GM21367 (cell line): ENCODE data around the gene ATP9A.
"Not testable (repeated sequence)": the region's sequence is repeated elsewhere in the genome, so short reads cannot be mapped to it uniquely, and the experiment has no call there.

Source experiments
- ATAC-seq: cut with Tn5 transposase; IDR thresholded peaks from one replicate; pipeline ENCODE4 v1.9.1; 2021; ENCODE audit not compliant: unreplicated experiment

ATP9A gene

DNA sequence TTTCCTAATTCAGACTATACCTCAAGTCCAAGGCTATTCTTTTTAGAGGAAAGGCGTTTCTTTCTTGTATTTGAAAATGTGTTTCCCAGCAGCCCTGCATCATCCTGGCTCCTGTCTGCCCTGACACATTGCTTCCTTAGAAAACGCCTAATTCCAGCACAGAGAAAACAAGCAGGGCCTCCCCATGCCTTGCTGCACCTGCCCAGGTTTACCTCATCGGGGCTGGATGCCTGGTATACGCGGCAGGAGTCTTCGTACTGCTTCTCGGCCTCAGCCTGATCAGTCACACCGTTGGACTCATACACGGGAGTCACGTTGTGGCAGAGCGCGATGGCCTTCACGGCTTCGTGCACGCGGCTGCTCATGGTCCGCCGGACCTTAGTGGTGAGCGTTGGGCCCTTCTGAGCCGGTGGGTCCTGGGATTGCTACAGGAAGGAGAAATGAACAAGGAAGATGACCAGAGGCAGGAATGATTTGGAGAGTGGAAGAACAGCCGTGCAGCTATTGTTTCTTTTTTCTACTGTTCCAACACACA, 111.4 kb downstream of the ATP9A start:
- no peak for ATAC-seq

DNA sequence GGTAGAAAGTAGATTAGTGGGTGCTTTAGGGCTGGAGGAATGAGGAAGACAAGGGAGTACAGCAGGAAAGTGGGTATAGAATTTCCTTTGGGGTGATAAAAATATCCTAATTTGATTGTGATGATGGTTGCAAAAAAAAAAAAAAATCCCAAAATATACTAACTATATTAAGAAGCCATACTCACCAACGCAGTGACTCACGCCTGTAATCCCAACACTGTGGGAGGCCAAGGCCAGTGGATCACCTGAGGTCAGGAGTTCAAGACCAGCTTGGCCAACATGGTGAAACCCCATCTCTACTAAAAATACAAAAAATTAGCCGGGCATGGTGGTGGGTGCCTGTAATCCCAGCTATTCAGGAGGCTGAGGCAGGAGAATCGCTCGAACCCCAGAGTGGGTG, 112.1 kb downstream of the ATP9A start:
- ATAC-seq: not testable (repeated sequence)

DNA sequence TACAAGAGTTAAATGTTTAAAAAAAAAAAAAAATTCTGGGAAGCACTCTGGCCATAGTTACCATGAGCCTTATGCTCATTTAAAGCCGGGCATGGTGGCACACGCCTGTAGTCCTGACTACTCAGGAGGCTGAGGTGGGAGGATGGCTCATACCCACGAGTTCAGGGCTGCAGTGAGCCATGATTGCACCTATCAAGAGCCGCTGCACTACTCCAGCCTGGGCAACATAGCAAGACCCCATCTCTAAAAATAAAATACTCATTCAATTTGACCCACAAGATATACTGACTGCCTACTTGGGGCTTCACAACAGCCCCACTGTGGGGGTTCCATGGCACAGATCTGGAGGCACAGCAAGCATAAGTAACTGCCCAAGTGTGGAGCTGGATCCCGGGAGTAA, 113.7 kb downstream of the ATP9A start:
- no peak for ATAC-seq

DNA sequence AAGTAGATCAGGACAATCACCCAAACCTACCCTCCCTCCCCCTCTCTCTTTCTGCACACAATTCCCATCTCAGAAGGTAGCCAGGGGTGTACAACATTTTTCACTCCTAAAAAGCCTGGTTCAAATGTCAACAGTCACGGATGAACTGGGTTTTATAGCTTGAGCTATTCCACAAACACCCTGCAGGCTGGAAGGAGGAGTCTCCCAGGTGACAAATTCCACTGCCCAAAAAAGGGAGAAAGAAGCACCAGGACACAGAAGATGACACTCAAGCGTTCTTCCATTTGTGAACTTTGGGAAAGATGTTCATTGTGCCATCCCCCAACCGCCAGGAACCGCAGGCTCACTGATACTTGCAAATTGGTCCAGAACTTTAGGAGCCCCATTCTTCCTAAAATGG, 114.1 kb downstream of the ATP9A start:
- no peak for ATAC-seq

DNA sequence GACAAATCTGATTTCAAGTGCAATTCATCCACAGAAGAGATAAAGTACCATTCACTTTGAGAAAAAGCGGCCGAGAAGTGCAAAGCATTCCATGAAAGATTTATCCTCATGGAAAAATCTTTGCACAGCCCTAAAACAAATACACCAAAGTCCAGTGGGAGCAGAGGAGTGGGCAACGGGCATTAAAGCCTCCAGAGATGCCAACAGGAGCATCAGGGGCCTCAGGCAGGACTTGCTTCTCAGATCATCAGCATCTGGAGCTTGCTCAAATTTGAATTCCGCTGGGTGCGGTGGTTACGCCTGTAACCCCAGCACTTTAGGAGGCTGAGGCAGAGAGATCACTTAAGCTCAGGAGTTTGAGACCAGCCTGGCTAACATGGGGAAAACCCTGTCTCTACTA, 115.0 kb downstream of the ATP9A start:
- ATAC-seq: no peak

DNA sequence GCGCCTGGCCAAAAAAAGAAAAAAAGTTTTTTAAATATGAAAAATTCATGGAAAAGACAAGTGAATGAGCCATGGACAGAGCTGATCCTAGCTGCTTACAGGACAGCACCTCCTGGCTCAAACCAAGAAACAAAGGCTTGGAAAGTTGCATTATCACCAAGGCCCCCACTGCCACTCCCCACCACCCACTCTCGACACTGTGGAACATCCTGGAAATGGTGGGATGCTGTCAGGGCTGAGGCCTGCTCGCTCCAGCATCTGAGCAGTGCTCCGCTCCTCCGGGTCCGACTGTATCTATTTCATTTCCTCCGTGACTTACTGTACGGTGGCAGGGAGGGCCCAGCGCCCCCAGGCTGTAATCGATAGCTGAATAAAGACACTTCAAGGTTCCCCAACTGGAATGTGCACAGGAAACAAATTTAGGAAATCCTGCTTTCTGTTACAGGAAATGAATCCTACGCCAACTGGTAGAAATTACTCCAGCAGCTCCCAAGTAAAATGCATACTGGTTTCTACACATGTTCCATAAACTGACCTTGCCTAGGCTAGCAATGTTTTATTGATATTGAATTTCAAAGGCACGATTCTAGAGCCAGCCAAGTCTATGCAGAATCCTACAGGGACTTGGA, 116.2 kb downstream of the ATP9A start:
- ATAC-seq: no peak

DNA sequence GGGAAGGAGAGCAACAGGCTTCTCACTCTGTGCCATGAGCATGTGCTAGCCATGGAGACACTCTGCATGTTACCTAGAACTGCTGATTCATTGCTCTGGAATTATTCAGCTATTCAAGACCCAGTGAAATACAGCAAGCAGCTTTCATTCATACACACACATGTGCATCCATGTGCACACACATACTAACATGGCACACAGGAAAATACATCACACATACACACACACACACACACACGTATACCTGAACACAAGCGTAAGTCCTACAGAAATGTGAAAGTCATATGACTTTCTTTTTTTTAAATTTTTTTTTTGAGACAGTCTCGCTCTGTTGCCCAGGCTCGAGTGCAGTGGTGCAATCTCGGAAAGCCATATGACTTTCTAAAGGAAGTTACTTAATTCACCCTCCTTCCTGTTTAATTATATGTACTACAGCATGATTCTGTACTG, 117.5 kb downstream of the ATP9A start:
- ATAC-seq: no peak

DNA sequence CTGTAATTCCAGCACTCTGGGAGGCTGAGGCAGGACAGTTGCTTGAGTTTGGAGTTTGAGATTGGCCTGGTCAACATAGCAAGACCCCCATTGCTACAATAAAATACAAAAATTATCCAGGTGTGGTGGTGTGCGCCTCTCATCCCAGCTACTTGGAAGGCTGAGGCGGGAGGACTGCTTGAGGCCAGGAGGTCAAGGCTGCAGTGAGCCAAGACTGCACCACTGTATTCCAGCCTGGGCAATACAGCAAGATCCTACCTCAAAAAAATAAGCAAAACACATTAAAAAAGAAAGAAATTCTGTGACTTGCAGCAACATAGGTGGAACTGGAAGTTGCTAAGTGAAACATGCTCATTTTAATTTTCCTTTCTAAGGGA, 119.6 kb downstream of the ATP9A start:
- ATAC-seq: no peak

DNA sequence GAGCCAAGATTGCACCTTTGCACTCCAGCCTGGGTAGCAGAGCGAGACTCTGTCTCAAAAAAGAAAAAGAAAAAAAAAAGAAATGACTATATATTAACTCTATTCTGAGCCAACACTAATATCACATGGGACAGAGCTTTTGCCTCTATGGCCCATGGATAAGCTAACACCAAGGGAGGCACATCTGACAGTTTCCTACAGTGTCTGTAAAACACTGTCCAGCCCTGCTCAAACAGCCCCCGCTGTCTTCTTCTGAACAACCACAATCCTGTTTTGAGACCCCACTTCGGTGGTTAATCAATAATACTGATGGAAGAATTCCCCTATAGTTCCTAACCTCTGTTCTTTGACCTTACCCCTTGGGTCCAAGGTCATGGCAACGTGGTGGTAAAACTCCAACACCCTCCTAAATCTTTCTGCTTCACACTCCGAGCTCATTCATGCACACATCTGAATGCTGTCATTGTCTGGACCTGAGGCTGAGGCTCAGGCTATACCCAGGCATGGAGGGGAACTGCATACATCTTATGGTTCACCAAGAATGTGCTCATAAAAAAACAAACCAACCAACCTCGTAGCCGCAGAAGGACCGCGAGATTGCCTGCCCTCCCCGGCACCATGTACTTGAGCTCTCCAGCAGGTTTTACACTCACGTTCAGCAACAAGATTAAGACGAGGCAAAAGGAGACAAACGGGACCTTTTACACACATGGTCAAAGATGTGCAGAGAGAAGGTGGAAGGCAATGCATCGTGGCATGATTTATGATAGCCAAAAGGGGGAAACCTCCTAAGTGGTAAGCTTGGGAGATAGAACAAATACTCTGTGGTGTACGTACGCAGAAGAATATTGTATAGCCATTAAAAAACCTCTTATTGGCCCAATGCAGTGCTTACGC, 120.3 kb downstream of the ATP9A start:
- ATAC-seq: no peak

DNA sequence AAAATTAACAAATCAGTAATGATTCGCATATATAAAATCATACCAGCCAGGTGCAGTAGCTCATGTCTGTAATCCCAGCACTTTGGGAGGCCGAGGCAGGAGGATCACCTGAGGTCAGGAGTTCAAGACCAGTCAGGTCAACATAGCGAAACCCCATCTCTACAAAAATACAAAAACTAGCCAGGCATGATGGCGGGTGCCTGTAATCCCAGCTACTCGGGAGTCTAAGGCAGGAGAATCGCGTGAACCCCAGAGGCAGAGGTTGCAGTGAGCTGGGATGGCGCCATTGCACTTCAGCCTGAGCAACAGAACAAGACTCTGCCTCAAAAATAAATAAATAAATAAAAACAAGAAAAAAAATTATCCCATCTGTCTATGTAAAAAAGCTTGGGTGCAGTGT, 124.4 kb downstream of the ATP9A start:
- not testable (repeated sequence) for ATAC-seq

DNA sequence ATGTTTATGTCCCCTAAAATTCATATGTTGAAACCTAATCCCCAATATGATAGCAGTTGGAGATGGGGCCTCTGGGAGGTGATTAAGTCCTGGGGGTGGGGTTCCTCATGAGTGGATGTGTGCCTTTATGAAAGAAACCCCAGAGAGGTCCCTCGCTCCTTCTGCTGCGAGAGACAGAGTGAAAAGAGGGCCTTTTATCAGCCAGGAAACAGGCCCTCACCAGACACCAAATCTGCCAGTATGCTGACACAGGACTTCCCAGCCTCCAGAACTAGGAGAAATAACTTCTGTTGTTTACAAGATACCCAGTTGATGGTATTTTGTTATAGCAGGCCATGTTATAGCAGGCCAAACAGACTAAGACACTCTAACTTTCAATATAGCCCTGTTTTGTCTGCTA, 124.8 kb downstream of the ATP9A start:
- ATAC-seq: no peak

DNA sequence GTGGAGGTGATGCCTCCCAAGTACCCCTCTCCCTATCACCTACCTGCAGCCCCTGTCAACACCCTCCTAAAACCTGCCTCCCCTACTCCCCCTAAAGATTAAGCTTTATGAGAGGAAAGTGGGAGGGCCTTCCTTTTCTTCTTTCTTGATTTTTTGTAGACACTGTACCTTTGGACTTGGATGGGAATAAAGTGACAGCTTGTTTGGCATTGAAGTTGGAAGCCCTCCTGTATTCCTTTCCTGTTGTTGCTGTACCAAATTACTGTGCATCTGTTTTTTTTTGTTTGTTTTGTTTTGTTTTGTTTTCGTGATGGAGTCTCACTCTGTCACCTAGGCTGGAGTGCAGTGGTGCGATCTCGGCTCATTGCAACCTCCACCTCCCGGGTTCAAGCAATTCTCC, 126.3 kb downstream of the ATP9A start:
- ATAC-seq: no peak

DNA sequence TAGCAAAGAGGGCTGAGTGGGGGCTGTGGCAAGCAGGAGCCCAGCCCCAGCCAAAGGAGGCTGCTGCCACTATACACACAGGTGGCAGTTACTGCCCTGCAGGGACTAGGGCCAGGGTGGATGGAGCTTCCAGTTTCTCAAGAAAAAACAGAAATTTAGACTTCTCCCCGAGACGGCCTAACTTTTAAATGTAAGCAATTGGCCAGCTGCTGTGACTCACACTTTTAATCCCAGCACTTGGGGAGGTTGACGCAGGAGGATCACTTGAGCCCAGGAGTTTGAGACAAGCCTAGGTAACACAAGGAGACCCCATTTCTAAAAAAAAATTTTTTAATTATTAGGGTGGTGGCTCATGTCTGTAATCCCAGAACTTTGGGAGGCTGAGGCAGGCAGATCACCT, 127.4 kb downstream of the ATP9A start:
- ATAC-seq: no peak

DNA sequence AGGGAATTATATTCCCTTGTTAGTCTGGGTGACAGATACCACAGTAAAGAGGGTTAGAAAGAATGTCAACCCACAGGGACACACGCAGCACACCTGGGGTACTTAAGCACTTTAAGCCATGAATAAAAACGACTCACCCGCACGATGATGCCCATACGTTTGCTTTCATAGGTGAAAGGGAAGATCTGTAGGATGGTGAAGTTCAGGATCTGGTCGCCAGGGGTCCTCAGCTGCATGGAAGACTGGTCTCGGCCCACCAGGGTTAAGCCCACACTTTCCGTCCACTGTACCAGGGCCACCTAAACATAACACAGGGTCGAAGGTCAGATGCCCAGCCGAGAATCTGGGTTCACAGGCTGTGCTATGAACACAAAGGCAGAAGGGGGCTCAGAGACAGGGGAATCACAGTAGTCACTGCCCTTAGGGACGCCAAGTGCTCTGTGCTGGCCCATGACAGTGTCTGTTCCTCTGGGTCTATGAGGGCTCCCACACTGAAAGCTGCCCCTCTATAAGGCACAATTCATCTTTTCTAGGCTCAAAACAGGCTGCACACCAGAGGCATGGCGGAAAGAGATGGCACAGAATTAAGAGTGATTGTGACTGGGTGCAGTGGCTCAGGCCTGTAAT, 128.9 kb downstream of the ATP9A start:
- ATAC-seq: no peak

DNA sequence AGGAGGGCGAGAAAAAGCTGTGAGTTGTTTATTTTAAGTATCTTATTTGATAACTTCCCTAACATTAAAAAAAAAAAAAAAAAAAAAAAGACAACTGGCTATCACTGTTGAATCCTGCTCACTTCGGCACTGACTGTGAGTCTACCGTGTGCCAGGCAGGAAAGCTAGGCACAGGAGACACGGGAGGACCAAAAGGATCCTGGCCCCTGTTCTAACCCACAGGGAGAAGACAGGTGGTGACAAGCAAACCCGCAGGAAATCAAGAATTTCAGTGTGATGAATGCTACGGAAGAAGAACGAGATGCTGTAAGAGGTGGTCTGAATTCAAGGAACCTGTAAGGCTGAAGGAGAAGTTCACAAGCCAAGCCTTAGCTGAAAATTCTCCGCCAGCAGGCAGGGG, 130.9 kb downstream of the ATP9A start:
- ATAC-seq: no peak

DNA sequence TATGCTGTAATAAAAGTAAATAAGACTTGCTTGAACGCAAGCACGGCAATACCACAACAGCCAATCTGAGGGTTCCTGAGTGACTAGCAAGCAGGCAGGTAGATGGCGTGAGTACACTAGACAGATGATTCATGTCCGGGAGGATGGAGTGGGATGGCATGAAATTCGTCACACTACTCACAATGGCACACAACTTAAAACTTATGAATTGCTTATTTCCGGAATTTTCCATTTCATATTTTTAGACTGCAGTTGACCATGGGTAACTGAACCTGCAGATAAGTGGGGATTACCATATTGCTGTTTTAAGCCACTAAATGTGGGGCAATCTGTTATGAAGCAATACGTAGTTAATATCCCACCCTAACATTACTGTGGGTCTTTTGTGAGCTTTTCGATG, 132.1 kb downstream of the ATP9A start:
- ATAC-seq: no peak

DNA sequence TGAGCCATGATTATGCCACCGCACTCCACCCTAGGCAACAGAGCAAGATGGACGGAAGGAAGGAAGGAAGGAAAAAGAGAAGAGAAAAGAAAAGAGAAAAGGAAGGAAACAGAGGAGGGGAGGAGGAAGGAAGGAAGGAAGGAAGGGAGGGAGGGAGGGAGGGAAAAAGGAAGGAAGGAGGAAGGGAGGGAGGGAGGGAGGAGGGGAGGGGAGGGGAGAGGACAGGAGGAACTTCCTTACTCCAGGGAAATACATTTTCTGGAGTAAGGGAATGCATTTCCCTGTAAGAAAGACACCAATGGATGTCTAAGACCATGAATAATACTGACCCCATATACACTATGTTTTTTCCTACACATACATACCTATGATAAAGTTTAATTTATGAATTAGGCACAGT, 132.5 kb downstream of the ATP9A start:
- ATAC-seq: no peak

DNA sequence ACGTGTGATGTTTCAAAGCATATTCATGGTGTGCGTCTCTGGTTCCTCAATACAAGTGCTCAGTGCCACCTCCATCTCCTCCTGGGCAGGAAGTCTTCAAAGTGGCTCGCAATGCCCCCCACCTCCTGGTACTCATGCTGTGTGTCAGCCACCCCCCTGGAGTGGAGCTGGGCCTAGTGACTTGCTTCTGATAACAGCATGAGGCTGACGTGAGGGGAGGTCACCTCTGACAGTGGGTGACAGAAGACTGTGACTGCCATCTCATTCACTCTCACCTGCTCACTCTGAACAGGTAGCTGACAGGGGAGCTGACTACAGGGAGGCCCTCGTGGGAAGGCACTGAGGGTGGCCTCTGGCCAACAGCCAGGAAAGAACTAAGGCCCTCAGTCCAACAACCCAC, 133.3 kb downstream of the ATP9A start:
- no peak for ATAC-seq

DNA sequence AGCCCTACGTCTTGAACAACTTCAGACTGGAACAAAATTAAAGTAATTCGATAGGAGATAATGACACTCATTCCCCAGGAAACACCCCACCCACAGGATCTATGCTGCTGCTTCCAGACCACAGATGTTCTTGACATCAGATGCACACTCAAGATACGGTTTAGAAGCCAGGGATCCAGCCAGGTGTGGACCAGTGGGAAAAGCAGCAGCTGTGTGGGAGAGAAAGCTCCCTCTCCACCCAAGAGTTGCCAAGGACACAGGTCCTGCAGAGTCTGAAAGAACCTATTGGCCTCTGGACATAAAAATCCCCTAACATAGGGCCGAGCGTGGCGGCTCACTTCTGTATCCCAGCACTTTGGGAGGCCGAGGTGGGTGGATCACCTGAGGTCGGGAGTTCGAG, 133.9 kb downstream of the ATP9A start:
- no peak for ATAC-seq

DNA sequence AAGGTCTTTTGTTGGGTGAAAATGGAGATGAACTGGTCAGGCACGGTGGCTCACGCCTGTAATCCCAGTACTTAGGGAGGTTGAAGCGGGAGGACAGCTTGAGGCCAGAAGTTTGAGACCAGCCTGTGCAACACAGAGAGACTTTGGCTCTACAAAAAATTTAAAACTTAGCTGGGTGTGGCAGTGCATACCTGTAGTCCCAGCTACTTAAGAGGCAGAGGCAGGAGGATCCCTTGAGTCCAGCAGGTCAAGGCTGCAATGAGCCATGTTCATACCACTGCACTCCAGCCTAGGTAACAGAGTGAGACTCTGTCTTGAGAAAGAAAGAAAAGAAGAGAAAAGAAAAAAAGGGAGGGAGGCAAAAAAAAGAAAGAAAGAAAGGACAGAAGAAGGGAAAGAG, 134.8 kb downstream of the ATP9A start:
- no peak for ATAC-seq

DNA sequence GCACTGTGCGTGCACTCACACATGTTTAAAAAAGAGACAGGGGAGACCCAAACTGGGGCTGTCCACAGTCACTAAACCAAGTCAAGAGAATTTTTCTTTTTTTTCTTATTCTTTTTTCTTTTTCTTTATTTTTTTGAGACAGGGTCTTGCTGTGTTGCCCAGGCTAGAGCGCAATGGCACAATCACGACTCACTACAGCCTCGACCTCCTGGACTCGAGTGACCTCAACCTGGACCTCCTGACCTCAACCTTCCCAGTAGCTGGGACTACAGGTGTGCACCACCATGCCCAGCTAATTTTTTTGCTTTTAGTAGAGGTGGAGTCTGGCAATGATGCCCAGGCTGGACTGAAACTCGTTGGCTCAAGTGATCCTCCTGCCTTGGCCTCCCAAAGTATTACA, 136.2 kb downstream of the ATP9A start:
- no peak for ATAC-seq
